HG03565 (cell line): Measurements from ENCODE around the gene GCLC.
"Not testable (repeated sequence)": the region's sequence is repeated elsewhere in the genome, so short reads cannot be mapped to it uniquely, and the experiment has no call there.

Experiments used
- ATAC-seq: cut with Tn5 transposase; IDR thresholded peaks from one replicate; pipeline ENCODE4 v1.9.1; 2021; ENCODE audit warnings: mild to moderate bottlenecking, moderate library complexity; ENCODE audit not compliant: unreplicated experiment

The GCLC gene

DNA sequence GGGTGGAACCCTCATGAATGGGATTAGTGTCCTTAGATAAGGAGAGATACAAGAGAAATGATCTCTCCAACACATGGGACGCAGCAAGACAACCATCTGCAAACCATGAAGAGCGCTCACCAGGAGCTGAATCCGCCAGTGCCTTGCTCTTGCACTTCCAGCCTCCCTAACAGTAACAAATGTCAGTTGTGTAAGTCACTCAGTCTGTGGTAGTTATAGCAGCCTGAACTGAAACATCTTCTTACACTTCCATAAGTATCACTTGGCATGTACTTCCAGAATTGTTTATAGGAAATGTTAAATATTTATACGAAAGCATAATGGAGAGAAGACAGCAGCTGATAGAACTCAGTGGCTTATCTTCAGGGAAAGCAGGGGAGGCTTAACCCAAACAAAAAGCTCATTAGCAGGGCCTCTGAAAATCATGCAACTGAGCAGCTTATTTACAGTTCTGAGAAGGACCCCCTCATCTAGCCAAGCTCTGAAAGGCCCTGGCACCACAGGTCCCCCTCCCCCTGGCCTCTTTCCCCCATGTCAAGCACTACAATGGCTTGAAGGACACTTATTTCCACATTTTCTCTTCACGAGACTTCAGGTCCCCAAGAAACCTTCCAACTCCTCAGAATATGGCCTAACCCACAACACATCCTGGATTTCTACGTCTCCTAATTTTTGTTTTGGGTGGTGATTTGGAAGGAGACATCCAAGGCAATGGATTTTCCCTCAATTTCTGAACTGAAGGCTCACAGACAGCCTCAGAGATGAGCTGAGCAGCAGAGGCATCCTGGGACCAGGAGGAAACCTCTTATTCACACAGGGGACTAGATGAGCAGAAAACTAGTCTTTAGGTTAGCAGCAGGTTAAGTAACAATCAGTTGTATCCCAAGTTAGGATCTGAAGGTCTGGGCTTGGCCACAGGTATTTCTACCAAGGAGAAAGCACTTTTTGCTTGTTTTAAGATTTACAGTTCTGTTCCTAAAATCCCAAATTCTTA, 49.1 kb downstream of the GCLC start:
- no peak for ATAC-seq

- ATAC-seq = no peak
Observed at GRCh38 chr6:53494076-53494475, 50.8 kb downstream of the GCLC start.

DNA sequence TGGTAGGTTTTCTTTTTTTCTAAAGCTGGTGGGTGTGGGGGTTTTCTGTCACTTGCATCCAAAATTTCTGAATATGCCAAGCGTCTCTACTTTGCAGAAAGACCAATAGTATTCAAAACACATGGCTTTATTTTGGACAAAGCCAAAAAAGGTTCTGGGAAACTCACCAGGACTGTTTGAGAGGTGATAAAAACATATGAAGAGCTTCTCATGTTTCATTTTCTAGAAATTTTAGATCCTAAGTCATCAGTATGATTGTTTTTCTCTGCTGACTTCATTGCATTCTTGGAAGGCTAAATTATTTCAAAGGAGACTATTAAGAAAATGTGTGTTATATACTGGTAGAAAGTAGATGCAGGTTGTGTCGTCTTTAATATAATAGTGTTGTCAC, 51.3 kb downstream of the GCLC start:
- no peak for ATAC-seq

GRCh38 chr6:53492860-53493634, 51.9 kb downstream of the GCLC start:
- no peak for ATAC-seq

DNA sequence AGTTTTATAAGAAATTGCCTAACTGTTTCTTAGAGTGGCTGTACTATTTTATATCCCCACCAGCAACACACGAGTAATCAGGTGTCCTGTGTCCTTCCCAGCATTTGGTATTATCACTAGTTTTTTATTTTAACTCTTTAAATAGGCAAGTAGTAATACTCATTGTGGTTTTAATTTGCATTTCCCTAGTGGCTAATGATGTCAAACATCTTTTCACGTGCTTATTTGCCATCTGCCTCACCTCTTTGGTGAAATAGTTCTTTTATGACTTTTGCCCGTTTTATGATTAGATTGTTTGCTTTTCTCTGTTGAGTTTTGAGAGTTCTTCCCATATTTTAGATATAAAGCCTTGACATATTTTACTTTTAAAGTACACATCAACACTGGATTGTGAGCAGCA, 57.8 kb downstream of the GCLC start:
- ATAC-seq = no peak

- ATAC-seq = no peak
Observed at GRCh38 chr6:53486679-53487078, 58.2 kb downstream of the GCLC start.

DNA sequence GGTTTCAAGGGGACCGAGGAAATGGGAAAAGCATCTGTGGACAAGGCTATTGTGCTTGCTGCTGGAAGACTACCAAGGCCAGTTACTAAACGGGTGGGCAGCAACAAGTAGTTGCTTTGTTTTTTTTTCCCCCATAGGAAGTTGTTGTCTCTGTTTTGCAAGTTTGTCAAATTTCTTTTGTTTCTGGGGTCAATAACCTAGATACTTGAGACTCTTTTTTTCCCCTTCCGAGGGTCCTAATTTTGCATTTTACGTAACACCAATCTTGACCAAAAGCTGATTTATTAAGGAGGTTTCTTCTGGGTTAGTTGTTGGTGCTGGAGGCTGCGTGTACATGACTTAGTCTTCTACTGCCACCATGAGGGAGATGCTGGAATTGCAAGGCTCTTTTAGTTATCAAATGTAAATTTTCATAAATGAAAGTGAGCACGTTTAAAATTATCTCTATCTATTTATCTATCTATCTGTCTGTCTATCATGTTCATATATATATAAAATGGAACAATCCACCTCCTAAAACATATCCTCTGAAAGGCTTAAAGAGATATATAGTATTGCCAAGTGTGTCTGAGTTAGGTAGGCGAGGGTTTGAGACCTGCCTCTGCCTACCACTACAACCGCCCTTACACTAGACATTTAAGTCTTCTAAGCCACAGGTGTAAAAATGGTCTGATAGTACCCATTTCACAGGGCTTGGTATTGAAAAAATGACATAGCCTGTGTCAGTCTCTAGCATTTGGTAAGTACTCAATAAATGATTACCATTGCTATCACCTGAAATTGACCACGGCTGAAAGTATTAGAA, 60.2 kb downstream of the GCLC start:
- no peak for ATAC-seq

DNA sequence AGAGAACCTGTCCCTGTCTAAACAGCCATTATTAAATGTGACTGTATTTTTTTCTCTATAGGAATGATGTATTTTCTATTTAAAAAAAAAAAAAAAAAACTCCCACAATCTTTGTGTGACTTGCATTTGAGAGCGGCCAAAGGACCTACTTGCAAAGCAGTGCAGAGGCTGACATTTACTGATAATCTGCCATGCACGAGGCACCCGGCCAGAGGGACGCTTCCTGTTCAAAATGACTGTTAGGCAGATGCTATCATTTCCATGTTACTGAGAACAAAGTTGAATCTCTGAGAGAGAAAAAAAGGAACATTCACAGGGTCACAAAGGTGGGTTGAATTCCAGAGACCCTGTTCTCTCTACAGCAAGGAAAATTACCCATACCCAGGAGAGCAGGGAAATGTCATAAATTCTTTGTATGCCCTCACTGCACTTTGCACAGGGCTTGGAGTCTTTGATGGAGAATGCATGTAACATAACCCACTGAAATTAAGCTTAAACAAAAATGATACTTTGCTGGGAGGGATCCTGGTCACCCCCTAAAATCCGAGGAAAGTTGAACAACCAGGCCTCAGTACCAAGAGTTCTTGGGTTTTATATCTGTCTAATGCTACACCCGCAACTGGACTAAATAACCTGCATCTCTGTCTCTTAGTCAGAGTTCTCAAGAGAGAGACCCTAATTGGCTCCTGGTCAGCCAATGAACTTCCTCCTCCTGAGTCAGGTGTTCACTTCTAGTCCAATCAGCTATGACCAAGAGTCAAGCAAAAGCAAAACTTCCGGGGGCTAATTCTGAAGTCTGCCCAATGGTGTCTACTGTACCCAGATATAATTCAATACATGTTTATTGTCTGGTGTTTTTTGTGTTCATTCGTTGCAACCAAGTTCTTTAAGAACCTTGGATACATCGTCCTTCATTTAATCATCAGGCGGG, 61.2 kb downstream of the GCLC start:
- peak; percentile 46 for ATAC-seq

- no peak for ATAC-seq
Observed at GRCh38 chr6:53481323-53481722, 63.6 kb downstream of the GCLC start.

- ATAC-seq = not testable (repeated sequence)
Observed at GRCh38 chr6:53480774-53481173, 64.1 kb downstream of the GCLC start.

GRCh38 chr6:53479871-53480270, 65.0 kb downstream of the GCLC start:
- no peak for ATAC-seq

- no peak for ATAC-seq
Observed at GRCh38 chr6:53476964-53477363, 67.9 kb downstream of the GCLC start.

DNA sequence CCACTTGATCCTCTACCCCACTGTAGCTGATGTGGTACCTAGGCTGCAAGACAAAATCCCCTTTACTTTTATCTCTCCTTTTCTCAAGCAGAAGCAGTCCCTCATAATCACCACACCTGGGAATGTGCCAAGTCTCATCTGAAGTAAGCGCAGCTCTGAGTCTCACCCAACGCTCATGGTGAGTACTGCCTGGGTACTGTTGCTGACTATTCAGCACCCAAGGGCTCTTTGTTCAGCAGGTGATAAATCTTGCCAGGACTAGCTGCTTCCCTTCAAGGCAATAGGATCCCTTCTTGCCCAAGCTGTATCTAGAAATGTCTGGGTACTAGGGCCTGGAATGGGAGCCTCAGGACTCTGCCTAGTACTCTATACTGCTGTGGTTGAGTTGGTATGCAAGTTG, 70.9 kb downstream of the GCLC start:
- no peak for ATAC-seq

- ATAC-seq = no peak
Observed at GRCh38 chr6:53469163-53469562, 75.7 kb downstream of the GCLC start.

DNA sequence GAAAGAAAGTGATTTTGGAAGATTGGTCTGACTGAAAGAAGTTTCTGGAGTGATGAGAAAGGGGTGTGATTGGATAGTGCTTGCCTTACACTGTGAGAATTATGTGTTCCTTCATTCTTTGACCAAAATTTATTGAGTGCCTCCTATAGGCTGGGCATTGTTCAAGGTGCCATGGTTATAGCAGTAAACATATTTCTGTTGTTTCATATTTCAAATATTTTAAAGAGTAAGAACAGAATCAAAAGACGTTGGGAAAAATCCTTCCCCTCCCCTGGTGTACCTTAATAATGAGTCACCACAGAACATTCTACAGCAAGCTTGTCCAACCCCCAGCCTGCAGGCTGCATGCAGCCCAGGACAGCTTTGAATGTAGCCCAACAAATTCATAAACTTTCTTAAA, 78.6 kb downstream of the GCLC start:
- ATAC-seq = no peak

- ATAC-seq = no peak
Observed at GRCh38 chr6:53465732-53466131, 79.2 kb downstream of the GCLC start.

GRCh38 chr6:53464927-53465460, 79.9 kb downstream of the GCLC start:
- ATAC-seq = no peak

DNA sequence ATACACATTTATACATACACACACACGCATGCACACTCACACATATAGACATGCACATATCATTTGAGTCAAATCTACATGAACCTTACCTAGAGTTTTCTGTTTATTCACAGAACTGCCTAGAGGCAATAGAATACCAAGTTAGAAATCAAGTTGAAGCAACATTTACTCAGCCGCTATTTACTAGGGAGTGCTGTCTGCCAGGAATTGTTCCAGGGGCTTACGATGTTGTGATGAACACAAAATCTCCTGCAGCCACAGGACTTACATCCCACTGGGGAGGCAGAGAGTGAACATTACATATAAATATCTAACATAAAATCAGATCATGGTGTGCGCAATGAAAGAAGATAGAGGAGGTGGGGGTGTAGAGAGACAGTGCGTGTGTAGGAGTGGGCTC, 80.4 kb downstream of the GCLC start:
- ATAC-seq = no peak

- no peak for ATAC-seq
Observed at GRCh38 chr6:53461696-53462095, 83.2 kb downstream of the GCLC start.
